ENCODE results near the gene HSPA1A.

Gene HSPA1A

GRCh38 chr6:31769684-31770371 lies 45.5 kb upstream of the HSPA1A start:
- TF ChIP-seq, protein P1, sequence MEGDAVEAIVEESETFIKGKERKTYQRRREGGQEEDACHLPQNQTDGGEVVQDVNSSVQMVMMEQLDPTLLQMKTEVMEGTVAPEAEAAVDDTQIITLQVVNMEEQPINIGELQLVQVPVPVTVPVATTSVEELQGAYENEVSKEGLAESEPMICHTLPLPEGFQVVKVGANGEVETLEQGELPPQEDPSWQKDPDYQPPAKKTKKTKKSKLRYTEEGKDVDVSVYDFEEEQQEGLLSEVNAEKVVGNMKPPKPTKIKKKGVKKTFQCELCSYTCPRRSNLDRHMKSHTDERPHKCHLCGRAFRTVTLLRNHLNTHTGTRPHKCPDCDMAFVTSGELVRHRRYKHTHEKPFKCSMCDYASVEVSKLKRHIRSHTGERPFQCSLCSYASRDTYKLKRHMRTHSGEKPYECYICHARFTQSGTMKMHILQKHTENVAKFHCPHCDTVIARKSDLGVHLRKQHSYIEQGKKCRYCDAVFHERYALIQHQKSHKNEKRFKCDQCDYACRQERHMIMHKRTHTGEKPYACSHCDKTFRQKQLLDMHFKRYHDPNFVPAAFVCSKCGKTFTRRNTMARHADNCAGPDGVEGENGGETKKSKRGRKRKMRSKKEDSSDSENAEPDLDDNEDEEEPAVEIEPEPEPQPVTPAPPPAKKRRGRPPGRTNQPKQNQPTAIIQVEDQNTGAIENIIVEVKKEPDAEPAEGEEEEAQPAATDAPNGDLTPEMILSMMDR (IDR thresholded peaks at IDR 0.05; ENCODE audit: low read depth, low read length): peak; percentile 98

DNA sequence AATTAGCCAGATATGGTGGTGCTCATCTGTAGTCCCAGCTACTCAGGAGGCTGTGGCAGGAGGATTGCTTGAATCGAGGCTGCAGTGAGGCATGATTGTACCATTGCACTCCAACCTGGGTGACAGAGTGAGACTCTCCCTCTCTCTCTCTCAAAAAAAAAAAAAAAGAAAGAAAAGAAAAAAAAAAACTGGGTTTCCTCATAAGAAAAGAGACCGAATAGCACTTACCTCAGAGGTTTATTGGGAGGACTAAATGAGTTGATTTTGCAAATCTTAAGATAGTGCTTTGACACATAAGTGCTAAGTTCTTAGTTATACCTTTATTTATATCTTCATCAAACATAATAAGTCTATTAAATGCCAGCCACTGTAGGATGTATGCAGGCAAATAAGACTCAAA lies 44.5 kb upstream of the HSPA1A start:
- H3K36me3 ChIP-seq: no peaks in the 10 kb centered on the region
- no peaks in the 10 kb centered on the region for H3K27me3 ChIP-seq (ENCODE audit: insufficient read depth, low read depth, severe bottlenecking)
- no peak overlapping the region for H3K4me3 ChIP-seq (ENCODE audit: low read depth, low read length)
- H3K27ac ChIP-seq: no peak overlapping the region
- DNase-seq: no peak
- TF ChIP-seq, protein P1 (IDR thresholded peaks at IDR 0.05; ENCODE audit: low read depth, low read length): no peak
- H3K9me3 ChIP-seq (ENCODE audit: severe bottlenecking): no peaks in the 10 kb centered on the region

More at GRCh38 chr6:31769684-31770371, 45.5 kb upstream of the HSPA1A start:
- peak; percentile 94 for DNase-seq
- Histone ChIP-seq H3K27ac (no peak overlapping the region), H3K36me3 (no peaks in the 10 kb centered on the region), H3K27me3 (ENCODE audit: insufficient read depth, low read depth, severe bottlenecking) (no peaks in the 10 kb centered on the region), H3K9me3 (ENCODE audit: severe bottlenecking) (no peaks in the 10 kb centered on the region), H3K4me3 (ENCODE audit: low read depth, low read length) (no peak overlapping the region)

DNA sequence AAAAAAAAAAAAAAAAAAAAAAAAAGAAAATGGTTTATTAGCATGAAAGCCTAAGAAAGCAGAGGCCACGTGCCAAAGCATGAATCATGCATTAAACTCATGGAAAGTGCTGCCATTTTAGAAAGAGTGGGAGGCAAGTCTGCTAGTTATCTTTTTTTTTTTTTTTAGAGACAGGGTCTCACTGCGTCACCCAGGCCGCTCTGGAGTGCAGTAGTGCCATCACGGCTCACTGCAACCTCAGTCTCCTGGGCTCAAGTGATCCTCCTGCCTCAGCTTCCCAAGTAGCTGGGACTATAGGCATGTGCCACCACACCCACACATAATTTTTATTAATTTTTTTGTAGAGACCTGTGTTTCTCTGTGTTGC lies 43.4 kb upstream of the HSPA1A start:
- Histone ChIP-seq H3K4me3 (ENCODE audit: low read depth, low read length) (no peak overlapping the region), H3K36me3 (no peaks in the 10 kb centered on the region), H3K27ac (no peak overlapping the region), H3K9me3 (ENCODE audit: severe bottlenecking) (no peaks in the 10 kb centered on the region), H3K27me3 (ENCODE audit: insufficient read depth, low read depth, severe bottlenecking) (no peaks in the 10 kb centered on the region)
- TF ChIP-seq, protein P1 (IDR thresholded peaks at IDR 0.05; ENCODE audit: low read depth, low read length): no peak
- DNase-seq: no peak

- peaks cover 28% of the 10 kb centered on the region for H3K36me3 ChIP-seq
Measured at GRCh38 chr6:31775184-31775583, 40.2 kb upstream of the HSPA1A start.

GRCh38 chr6:31775633-31776484 lies 39.5 kb upstream of the HSPA1A start:
- Histone ChIP-seq H3K4me3 (ENCODE audit: low read depth, low read length) (no peak overlapping the region), H3K27ac (peak overlapping the region; percentile 66), H3K36me3 (peaks cover 35% of the 10 kb centered on the region), H3K9me3 (ENCODE audit: severe bottlenecking) (no peaks in the 10 kb centered on the region), H3K27me3 (ENCODE audit: insufficient read depth, low read depth, severe bottlenecking) (no peaks in the 10 kb centered on the region)
- no peak for DNase-seq
- TF ChIP-seq, protein P1 (IDR thresholded peaks at IDR 0.05; ENCODE audit: low read depth, low read length): no peak

More at GRCh38 chr6:31775184-31775583, 40.2 kb upstream of the HSPA1A start:
- Histone ChIP-seq H3K27ac (peak overlapping the region; percentile 66), H3K27me3 (ENCODE audit: insufficient read depth, low read depth, severe bottlenecking) (no peaks in the 10 kb centered on the region), H3K9me3 (ENCODE audit: severe bottlenecking) (no peaks in the 10 kb centered on the region), H3K4me3 (ENCODE audit: low read depth, low read length) (no peak overlapping the region)
- TF ChIP-seq, protein P1 (IDR thresholded peaks at IDR 0.05; ENCODE audit: low read depth, low read length): peak; percentile 41; the same call in 1 of the 2 replicates
- DNase-seq: peak; percentile 84
